ENCODE results near the gene PRUNE2.

DNA sequence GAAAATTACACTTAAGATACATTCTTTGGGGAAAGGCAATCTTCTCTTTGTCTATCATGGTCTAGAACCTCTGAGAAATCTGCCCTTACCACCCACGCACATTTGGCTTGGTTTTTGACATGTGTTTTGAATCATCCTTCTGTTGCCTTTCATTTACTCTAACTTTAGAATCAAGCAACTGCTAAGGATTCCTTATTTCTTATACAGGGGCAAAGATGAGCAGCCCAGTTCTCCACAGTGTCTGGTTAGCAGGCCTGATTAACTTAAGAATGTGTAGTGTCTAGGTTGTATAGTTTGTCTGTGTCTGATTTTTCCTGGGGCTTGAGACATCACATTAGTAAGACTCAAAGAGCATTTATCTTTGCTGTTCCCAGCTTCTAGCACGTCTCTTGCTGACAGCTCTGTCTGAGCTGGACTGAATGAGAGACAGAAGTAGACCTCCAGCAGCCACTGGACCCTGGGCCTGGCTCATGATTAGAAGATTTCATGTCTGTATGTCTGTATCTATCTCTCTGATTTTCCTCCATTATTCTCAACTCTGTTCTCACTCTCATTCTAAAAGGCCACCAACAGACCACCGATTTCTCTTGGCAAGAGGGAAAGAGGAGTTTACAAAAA lies 173.5 kb downstream of the PRUNE2 start:
- TF ChIP-seq, protein P1, sequence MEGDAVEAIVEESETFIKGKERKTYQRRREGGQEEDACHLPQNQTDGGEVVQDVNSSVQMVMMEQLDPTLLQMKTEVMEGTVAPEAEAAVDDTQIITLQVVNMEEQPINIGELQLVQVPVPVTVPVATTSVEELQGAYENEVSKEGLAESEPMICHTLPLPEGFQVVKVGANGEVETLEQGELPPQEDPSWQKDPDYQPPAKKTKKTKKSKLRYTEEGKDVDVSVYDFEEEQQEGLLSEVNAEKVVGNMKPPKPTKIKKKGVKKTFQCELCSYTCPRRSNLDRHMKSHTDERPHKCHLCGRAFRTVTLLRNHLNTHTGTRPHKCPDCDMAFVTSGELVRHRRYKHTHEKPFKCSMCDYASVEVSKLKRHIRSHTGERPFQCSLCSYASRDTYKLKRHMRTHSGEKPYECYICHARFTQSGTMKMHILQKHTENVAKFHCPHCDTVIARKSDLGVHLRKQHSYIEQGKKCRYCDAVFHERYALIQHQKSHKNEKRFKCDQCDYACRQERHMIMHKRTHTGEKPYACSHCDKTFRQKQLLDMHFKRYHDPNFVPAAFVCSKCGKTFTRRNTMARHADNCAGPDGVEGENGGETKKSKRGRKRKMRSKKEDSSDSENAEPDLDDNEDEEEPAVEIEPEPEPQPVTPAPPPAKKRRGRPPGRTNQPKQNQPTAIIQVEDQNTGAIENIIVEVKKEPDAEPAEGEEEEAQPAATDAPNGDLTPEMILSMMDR (conservative IDR thresholded peaks at IDR 0.05; ENCODE audit: low read length), result no peak
- TF ChIP-seq EZH2phosphoT487 (IDR thresholded peaks at IDR 0.05; ENCODE audit: borderline replicate concordance, low read depth, low read length), result no peak

Data from OCI-LY7 (cell line).